ENCODE data around the gene JUNB.

DNA sequence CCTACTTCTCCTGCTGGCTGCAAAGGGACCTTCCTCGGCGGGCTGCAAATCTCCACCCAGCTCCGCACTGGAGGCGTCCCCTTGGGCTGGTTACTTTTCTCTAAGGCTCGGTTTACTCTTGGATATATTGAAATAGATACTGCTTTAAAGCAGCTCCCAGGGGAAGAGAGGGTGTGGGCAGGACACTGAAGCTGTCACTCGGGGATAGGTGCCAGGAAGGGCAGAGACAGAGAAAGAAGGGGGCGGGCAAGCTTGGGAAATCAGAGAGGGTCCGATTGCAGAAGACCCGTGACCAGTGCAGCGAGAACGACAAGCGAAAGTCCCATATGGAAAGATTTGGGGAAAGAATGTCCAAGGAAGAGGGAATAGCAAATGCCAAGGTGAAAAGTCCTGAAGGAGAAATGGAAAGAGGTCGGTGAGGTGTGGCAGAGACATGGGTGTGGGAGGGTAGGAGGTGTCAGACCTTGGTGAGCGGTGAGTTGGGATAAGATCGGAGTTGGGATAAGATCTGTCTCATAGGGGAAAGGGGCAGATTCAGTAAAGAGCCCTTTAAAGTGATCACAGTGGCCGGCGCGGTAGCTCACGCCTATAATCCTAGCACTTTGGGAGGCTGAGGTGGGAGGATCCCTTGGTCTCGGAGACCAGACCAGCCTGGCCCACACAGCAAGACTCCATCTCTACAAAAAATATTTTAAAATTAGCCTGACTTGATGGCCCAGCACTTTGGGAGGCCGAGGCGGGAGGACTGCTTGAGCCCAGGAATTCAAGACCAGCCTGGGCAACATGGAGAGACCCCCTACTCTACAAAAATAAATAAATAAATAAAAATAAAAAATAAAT is 11.2 kb downstream of the JUNB start:
- TF ChIP-seq, protein P1, sequence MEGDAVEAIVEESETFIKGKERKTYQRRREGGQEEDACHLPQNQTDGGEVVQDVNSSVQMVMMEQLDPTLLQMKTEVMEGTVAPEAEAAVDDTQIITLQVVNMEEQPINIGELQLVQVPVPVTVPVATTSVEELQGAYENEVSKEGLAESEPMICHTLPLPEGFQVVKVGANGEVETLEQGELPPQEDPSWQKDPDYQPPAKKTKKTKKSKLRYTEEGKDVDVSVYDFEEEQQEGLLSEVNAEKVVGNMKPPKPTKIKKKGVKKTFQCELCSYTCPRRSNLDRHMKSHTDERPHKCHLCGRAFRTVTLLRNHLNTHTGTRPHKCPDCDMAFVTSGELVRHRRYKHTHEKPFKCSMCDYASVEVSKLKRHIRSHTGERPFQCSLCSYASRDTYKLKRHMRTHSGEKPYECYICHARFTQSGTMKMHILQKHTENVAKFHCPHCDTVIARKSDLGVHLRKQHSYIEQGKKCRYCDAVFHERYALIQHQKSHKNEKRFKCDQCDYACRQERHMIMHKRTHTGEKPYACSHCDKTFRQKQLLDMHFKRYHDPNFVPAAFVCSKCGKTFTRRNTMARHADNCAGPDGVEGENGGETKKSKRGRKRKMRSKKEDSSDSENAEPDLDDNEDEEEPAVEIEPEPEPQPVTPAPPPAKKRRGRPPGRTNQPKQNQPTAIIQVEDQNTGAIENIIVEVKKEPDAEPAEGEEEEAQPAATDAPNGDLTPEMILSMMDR (conservative IDR thresholded peaks at IDR 0.05; ENCODE audit: low read depth, low read length): no peak
- TF ChIP-seq POLR2A (IDR thresholded peaks at IDR 0.05; ENCODE audit: low read depth, low read length): no peak
- TF ChIP-seq, protein P2, sequence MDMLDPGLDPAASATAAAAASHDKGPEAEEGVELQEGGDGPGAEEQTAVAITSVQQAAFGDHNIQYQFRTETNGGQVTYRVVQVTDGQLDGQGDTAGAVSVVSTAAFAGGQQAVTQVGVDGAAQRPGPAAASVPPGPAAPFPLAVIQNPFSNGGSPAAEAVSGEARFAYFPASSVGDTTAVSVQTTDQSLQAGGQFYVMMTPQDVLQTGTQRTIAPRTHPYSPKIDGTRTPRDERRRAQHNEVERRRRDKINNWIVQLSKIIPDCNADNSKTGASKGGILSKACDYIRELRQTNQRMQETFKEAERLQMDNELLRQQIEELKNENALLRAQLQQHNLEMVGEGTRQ (IDR thresholded peaks at IDR 0.05; ENCODE audit: low read depth, low read length): no peak

Measured in IMR-90 (cell line).